Prostate gland (tissue), 2 donors: ENCODE measurements around the gene INPP5A.

Source experiments
- POLR2A ChIP-seq: fragments of 450-650 bp; IDR thresholded peaks from one replicate; pipeline ENCODE4 v1.6.1; 2016; ENCODE audit warnings: antibody characterized with exemption, mild to moderate bottlenecking
- POLR2AphosphoS5 ChIP-seq: sonication (generic); formaldehyde crosslinking; IDR thresholded peaks from one replicate; pipeline ENCODE4 v1.6.1; 2017; ENCODE audit warnings: antibody characterized with exemption
- TF ChIP-seq, protein P1 (sequence below), 4 experiments: fragments of 200-600 bp in 2 of 4; fragments of 450-650 bp in 2 of 4; sonication (generic) in 2 of 4; IDR thresholded peaks; 1 replicate in 3 of 4; 2 replicates in 1 of 4; pipeline ENCODE4 v1.5.1; 2016 to 2019; ENCODE audit warnings: antibody characterized with exemption in 4 of 4, mild to moderate bottlenecking in 2 of 4, moderate library complexity in 2 of 4

DNA sequence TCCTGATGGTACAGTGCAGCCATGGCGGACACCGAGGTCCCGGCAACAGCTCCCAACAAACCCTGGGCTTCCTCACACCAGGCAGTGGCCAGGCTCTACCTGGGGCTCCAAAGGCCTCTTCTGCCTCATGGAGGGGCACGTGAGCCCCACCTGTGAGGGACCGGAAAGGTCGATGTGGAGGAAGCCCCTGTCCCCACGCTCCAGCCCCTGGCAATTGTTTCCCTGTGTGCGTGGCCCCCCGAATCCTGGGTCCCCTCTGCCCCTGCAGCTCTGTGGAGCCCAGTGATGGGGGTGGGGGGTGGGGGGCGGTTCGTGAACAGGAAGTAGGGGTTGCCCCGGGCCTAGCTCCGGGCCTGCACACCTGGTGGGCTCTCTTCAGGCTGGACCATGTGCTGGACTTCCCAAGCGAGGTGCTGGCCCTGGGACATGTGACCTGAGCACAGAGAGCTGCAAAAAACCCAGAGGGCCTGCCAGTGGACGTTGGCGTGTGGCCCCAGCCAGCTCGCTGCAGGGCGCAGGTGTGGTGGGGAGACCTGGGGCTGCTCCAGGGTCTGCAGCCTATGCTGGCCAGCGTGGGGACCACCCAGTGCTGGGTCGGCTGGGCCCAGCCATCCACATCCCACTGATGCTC is 72.6 kb downstream of the INPP5A start:
- TF ChIP-seq, protein P1, sequence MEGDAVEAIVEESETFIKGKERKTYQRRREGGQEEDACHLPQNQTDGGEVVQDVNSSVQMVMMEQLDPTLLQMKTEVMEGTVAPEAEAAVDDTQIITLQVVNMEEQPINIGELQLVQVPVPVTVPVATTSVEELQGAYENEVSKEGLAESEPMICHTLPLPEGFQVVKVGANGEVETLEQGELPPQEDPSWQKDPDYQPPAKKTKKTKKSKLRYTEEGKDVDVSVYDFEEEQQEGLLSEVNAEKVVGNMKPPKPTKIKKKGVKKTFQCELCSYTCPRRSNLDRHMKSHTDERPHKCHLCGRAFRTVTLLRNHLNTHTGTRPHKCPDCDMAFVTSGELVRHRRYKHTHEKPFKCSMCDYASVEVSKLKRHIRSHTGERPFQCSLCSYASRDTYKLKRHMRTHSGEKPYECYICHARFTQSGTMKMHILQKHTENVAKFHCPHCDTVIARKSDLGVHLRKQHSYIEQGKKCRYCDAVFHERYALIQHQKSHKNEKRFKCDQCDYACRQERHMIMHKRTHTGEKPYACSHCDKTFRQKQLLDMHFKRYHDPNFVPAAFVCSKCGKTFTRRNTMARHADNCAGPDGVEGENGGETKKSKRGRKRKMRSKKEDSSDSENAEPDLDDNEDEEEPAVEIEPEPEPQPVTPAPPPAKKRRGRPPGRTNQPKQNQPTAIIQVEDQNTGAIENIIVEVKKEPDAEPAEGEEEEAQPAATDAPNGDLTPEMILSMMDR (IDR thresholded peaks at IDR 0.05): no peak
- TF ChIP-seq POLR2AphosphoS5 (no peak), POLR2A (no peak)
